Right atrium auricular region (tissue), 2 donors: ENCODE results near the gene MST1. TPM values are rescaled to one million over a fixed set of nuclear protein-coding genes. Genes with fewer than 3 reads are reported as not detected.
"Not testable (repeated sequence)": the region's sequence is repeated elsewhere in the genome, so short reads cannot be mapped to it uniquely, and the experiment has no call there.

Experiments
- DNase-seq: peaks from one replicate; pipeline ENCODE4 v3.0.0-alpha.2; 2019; ENCODE audit warnings: low spot score
- H3K27ac ChIP-seq, 2 donors: fragments of 200-600 bp; sonication (generic); 1 replicate in 1 of 2; 2 replicates in 1 of 2; pipeline ENCODE4 v1.5.1; 2016 to 2019
- H3K27me3 ChIP-seq, 2 donors: fragments of 200-600 bp; sonication (generic); one replicate each; pipeline versions ENCODE4 v1.5.1 to v1.6.0; 2017 to 2019
- H3K36me3 ChIP-seq: fragments of 200-600 bp; sonication (generic); one replicate; pipeline ENCODE4 v1.5.1; 2016
- H3K4me1 ChIP-seq, 2 donors: fragments of 200-600 bp; sonication (generic); one replicate each; pipeline versions ENCODE4 v1.5.1 to v1.6.0; 2017 to 2019
- H3K4me3 ChIP-seq, 2 donors: fragments of 200-600 bp; sonication (generic); 1 replicate in 1 of 2; 2 replicates in 1 of 2; pipeline ENCODE4 v1.5.1; 2017 to 2019; ENCODE audit warnings: mild to moderate bottlenecking in 1 of 2, moderate library complexity in 1 of 2
- H3K9me3 ChIP-seq, 2 donors: fragments of 200-600 bp; sonication (generic); one replicate each; pipeline ENCODE4 v1.5.1; 2019
- total RNA-seq, 2 donors: library from RNA; depleted of rRNA; stranded (reverse); fragments of >200 nt; gene quantifications; one replicate each; pipeline ENCODE4 v1.1.0, GENCODE V29; 2016
- TF ChIP-seq, protein P1 (sequence below), 2 donors: fragments of 200-600 bp; sonication (generic); IDR thresholded peaks; one replicate each; pipeline ENCODE4 v1.5.1; 2019; ENCODE audit warnings: antibody characterized with exemption in 2 of 2

MST1 gene
- total RNA-seq, 2 donors from 2014 or later, result 3.9 to 8.0 TPM

DNA sequence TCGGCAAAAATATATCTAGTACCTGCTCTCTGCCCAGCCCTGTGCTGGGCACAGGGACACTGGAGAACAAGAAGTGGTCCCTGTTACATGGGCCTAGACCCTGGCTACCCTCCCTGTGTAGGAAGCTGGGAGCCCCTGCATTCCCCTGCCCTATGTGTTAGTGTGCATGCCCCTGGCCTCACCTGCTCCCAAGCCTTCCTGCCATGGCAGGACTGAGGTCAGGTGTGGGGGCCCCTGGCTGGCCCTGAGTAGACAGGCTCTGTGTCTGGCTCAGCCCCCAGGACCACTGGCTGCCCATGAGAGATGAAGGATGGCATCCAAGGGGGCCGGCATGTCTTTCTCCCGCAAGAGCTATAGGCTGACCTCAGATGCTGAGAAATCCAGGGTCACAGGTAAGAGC lies 1.6 kb upstream of the MST1 start:
- H3K36me3 ChIP-seq, DNase-seq, H3K4me3 ChIP-seq, H3K27ac ChIP-seq, H3K9me3 ChIP-seq, H3K27me3 ChIP-seq: not testable (repeated sequence)
- H3K4me1 ChIP-seq, result peaks cover 0 to 44% of the 10 kb centered on the region in 2 donors

DNA sequence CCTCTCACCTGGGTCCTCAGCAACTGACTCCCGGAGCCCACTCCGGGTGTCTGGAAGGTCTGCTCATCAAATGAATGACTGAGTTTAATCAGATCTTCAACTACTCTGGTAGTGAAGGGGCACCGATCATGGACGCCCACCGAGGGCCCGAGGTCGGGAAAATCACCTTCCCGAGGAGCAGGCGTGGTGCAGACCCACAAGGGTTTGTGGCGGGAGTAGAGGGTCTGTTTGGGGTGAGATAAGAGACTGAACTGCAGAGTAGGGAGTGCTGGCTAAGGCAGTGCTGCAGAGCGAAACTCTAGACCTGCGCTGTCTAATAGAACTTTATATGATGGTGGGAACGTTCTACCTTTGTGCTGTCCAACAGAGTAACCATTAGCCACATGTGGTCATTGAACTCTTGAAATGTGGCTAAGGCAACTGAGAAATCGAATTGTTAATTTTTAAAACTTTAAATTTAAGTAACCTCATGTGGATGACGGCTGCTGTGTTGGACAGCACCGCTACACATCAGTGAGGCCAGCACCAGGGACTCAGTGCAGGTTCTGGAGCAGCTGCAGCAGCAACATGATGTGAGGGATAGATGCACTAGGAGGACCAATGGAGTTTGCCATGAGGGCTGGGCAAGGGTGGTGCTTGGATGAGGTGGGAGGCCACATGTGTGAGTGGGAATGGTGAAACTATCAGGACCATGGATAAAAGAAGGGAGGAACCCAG lies 792 bp upstream of the MST1 start:
- peaks cover 0 to 44% of the 10 kb centered on the region in 2 donors for H3K4me1 ChIP-seq
- not testable (repeated sequence) for H3K9me3 ChIP-seq, H3K27me3 ChIP-seq, H3K36me3 ChIP-seq, DNase-seq
- H3K27ac ChIP-seq, result peak overlapping the region; percentile 71 to 88
- H3K4me3 ChIP-seq, result peak overlapping the region; percentile 82 to 97

DNA sequence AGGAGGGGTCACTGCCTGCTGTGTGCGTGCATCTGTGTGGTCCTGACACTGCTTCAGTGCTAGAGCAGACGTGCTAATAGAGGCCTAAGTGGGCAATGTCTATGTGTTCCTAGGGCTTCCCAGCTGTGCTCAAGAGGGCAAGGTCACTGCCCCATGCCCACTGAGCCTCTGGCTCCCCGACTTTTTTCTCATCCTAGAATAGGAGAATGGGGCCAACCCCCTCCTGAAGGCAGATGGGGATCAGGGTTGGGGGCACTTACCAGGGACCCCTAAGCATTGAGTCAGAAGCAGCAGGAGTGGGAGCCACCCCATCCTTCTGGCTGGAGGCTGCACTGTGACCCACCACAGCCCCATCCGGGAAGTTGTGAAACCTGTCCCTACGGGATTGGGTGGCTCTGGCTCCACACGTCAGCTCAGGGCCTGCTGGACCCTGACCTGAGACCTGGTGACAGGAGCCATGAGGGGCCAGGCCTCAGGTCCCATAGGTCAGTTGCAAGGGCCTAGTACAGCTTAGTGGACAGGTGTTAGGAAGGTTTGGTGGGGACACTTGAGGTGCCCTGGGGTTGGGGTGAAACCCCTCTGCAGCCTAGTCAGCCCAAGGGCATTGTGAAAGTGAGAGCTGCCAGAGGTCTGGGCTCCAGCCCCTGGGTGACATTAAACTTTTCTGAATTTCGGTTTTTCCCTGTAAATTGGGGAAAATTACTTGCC lies 782 bp downstream of the MST1 start:
- not testable (repeated sequence) for H3K36me3 ChIP-seq, H3K27me3 ChIP-seq, DNase-seq, H3K9me3 ChIP-seq
- Histone ChIP-seq H3K4me3 (peak overlapping the region; percentile 82 to 97), H3K4me1 (peaks cover 0 to 44% of the 10 kb centered on the region in 2 donors), H3K27ac (peak overlapping the region; percentile 71 to 88)

DNA sequence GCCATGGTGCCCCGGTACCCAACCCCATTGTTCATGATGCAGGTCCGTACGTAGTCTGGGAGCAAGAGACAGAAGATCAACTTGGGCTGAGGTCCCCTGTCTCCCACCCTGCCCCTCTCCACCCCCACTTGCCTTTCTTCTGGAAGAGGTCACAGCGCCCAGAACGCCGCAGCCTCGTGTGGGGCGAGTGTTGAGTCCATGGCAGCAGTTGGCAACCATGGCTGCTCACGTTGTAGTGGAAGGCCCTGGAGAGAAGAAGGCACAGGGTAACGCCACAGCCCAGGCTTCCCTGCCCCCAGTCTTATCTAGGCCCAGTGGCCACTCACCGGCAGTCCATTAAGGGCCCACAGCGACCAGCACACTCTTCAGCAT lies 1.9 kb downstream of the MST1 start:
- not testable (repeated sequence) for DNase-seq, H3K4me3 ChIP-seq, H3K27me3 ChIP-seq, H3K9me3 ChIP-seq
- peak overlapping the region in 1 of 2 donors; percentile 10 for H3K27ac ChIP-seq
- peaks cover 14% of the 10 kb centered on the region for H3K36me3 ChIP-seq
- peaks cover 0 to 44% of the 10 kb centered on the region in 2 donors for H3K4me1 ChIP-seq

DNA sequence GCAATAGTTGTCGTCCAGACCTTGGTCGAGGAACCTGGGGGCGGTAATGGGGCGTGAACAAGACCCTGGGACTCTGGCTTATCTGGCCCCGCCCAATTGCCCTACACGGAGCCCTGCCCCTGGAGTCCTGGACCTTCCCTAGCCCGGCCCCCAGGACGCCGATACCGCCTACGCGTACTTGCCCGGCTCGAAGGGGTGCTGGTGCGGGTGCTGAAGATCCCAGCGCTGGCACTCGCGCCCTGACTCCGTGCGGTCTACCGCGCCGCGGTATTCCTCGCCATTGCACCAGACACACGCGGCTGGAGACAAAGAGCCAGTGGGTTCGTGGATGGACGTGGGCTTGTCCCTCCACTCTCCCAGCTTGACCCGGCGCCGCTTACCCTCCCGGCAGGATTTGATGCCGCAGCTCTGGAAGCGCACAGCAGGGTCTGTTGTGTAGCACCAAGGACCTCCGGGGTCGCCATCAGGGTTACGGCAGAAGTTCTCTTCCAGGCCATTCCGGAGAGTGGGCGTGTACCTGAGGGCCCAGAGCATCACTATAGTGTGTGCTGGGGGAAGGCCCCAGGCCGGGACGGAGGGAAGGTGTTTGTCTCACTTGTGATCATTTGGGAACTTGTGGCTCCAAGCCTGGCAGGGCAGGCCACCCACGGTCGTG lies 2.4 kb downstream of the MST1 start:
- peak; percentile 61 for DNase-seq
- Histone ChIP-seq H3K36me3 (peaks cover 20% of the 10 kb centered on the region), H3K4me1 (peaks cover 0 to 44% of the 10 kb centered on the region in 2 donors), H3K27ac (peak overlapping the region; percentile 10 to 21), H3K4me3 (peak overlapping the region; percentile 29 to 42)
- H3K9me3 ChIP-seq, H3K27me3 ChIP-seq: not testable (repeated sequence)

DNA sequence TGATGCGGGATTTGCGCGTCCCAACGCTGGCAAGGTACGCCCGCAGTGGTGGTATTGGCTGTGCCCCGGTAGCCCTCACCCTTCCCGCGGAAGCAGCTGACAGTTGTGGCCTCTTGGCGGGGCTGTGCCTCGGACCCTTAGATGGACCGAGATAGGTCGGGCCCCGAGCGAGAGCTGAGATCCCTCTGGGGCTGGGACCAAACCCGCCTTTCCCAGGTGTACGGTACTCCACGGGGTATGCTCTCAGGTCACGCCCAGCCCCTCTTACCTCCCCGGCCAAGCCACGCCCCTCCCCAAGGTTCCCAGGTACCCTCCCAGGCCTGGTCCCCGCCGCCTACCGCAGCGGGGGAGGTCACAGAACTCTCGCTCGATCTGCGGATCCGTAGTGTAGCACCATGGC lies 2.9 kb downstream of the MST1 start:
- DNase-seq, result not testable (repeated sequence)
- H3K4me3 ChIP-seq, result peak overlapping the region; percentile 29 to 42

DNA sequence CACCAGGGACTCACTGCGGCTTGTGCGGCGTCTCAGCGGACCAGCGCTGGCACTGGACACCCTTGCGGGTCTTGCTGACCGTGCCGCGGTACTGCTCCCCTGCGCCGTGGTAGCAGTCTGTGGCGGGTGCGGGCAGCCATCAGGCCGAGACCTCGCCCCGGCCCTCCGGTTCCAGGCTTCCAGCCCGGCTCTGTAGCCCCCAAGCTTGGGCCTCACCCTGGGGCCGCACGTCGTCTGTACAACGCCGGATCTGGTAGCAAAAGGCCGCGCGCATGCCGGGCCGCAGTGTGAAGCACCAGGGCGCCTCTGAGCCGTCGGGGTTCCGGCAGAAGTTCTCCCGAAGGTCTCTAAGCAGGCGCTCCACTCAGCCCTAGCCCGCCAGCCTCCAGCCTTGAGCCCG lies 3.4 kb downstream of the MST1 start:
- H3K27me3 ChIP-seq, DNase-seq, H3K27ac ChIP-seq, H3K9me3 ChIP-seq: not testable (repeated sequence)
- Histone ChIP-seq H3K36me3 (peaks cover 30% of the 10 kb centered on the region), H3K4me1 (peaks cover 0 to 34% of the 10 kb centered on the region in 2 donors), H3K4me3 (peak overlapping the region in 1 of 2 donors; percentile 42)

More for the DNA sequence above, 2.9 kb downstream of the MST1 start:
- H3K27me3 ChIP-seq, H3K9me3 ChIP-seq: not testable (repeated sequence)
- peak overlapping the region in 1 of 2 donors; percentile 21 for H3K27ac ChIP-seq
- H3K4me1 ChIP-seq, result peaks cover 0 to 39% of the 10 kb centered on the region in 2 donors
- H3K36me3 ChIP-seq, result peaks cover 25% of the 10 kb centered on the region

DNA sequence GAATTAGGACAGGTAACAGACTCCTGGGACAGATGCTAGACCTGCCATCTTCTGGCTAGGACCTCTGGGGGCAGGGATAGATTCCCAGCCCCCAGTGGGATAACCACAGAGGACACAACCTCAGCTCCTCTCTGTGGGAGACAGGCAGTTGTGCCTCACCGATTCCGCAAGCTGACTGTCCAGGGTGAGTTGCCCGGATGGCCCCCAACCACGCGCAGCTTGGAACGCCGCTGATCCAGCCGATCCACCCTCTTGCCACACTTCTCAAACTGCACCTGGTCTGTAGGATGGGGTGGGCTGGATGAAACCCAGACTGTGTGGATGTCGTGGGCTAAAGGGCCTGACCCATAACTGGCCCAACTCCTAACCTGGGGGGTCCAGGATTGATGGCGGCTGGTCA lies 4.2 kb downstream of the MST1 start:
- Histone ChIP-seq H3K4me1 (peaks cover 0 to 27% of the 10 kb centered on the region in 2 donors), H3K36me3 (peaks cover 38% of the 10 kb centered on the region)
- H3K4me3 ChIP-seq, H3K9me3 ChIP-seq, H3K27me3 ChIP-seq, H3K27ac ChIP-seq, DNase-seq: not testable (repeated sequence)

DNA sequence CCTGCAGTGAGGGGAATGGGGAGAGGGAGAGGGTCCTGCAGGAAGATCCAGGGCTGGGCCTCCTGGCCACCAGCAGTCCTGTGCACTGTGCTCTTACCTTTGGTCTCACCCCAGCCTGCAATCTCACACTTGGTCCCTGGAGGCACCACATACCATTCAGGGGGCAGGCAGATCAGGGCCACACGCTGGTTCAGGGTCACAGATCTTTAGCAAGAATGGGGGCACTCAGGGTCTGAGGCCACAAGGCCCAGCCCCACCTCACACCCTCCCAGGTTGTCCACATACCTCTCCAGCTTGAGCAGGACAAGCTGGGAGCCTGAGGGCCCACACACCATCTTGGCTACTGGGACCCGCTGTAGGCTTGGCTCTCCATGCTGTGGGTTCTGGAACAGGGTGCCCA lies 4.8 kb downstream of the MST1 start:
- Histone ChIP-seq H3K4me1 (peaks cover 0 to 23% of the 10 kb centered on the region in 2 donors), H3K36me3 (peaks cover 43% of the 10 kb centered on the region)
- DNase-seq, H3K27ac ChIP-seq, H3K4me3 ChIP-seq, H3K9me3 ChIP-seq, H3K27me3 ChIP-seq: not testable (repeated sequence)

DNA sequence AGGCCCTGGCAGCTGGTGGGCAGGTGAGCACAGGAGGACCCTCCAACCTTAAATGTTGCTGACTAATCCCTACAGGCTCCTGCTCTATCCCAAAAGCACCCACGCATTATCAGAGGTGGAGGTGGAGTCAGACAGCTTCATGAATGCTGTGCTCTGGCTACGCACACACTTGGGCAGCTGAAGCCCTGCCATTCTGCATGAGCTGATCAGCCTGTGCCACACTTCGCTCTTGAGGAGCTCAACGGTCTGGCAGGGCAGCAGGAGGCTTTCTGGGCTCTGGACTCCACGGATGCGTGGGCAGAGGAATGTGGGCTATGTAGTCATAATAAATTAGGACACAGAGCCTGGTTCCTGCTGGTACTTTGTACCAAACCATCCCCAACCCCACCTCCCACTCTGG lies 6.1 kb downstream of the MST1 start:
- no peak for DNase-seq
- Histone ChIP-seq H3K4me3 (no peak overlapping the region), H3K4me1 (peaks cover 0 to 13% of the 10 kb centered on the region in 2 donors), H3K9me3 (no peaks in the 10 kb centered on the region), H3K27ac (no peak overlapping the region), H3K36me3 (peaks cover 56% of the 10 kb centered on the region), H3K27me3 (no peaks in the 10 kb centered on the region)
- TF ChIP-seq, protein P1, sequence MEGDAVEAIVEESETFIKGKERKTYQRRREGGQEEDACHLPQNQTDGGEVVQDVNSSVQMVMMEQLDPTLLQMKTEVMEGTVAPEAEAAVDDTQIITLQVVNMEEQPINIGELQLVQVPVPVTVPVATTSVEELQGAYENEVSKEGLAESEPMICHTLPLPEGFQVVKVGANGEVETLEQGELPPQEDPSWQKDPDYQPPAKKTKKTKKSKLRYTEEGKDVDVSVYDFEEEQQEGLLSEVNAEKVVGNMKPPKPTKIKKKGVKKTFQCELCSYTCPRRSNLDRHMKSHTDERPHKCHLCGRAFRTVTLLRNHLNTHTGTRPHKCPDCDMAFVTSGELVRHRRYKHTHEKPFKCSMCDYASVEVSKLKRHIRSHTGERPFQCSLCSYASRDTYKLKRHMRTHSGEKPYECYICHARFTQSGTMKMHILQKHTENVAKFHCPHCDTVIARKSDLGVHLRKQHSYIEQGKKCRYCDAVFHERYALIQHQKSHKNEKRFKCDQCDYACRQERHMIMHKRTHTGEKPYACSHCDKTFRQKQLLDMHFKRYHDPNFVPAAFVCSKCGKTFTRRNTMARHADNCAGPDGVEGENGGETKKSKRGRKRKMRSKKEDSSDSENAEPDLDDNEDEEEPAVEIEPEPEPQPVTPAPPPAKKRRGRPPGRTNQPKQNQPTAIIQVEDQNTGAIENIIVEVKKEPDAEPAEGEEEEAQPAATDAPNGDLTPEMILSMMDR (IDR thresholded peaks at IDR 0.05), result no peak
